Ishikawa (cell line): ENCODE data around the gene MYH7B.

ENCODE experiments used
- EGR1 ChIP-seq: IDR thresholded peaks from 2 replicates; pipeline ENCODE4 v1.6.1; 2012
- EP300 ChIP-seq: IDR thresholded peaks from 2 replicates; pipeline ENCODE4 v1.6.1; 2012; ENCODE audit warnings: borderline replicate concordance
- TAF1 ChIP-seq: IDR thresholded peaks from 2 replicates; pipeline ENCODE4 v1.6.1; 2012; ENCODE audit warnings: low read depth, mild to moderate bottlenecking
- YY1 ChIP-seq: IDR thresholded peaks from 2 replicates; pipeline ENCODE4 v1.6.1; 2012; ENCODE audit warnings: low read depth
- TF ChIP-seq, protein P1 (sequence below): IDR thresholded peaks from 2 replicates; pipeline ENCODE4 v1.6.1; 2012; ENCODE audit warnings: low read depth, mild to moderate bottlenecking
- TF ChIP-seq, protein P2 (sequence below): IDR thresholded peaks from 2 replicates; pipeline ENCODE4 v1.6.1; 2012

DNA sequence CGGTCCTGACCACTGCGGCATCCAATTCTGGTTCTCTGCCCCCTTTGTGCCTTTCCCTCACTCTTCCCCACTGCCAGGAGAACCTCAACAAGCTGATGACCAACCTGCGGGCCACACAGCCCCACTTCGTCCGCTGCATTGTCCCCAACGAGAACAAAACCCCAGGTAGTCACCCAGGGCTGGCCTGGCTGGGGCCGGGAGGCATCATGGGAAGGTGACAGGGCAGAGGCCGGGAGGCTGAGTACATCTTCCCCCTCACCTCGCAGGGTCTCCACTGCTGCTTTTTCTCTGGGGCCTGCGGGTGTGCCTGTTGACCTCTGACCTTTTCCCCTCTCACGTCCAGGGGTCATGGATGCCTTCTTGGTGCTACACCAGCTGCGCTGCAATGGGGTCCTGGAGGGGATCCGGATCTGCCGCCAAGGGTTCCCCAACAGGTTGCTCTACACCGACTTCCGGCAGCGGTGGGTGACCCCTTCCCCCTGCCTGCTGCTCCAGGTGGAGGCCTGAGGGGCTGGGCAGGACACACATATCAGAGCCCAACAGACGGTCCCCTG, 35.1 kb downstream of the MYH7B start:
- TF ChIP-seq EGR1 (no peak), TAF1 (no peak), YY1 (no peak), EP300 (no peak)
- TF ChIP-seq, protein P1, sequence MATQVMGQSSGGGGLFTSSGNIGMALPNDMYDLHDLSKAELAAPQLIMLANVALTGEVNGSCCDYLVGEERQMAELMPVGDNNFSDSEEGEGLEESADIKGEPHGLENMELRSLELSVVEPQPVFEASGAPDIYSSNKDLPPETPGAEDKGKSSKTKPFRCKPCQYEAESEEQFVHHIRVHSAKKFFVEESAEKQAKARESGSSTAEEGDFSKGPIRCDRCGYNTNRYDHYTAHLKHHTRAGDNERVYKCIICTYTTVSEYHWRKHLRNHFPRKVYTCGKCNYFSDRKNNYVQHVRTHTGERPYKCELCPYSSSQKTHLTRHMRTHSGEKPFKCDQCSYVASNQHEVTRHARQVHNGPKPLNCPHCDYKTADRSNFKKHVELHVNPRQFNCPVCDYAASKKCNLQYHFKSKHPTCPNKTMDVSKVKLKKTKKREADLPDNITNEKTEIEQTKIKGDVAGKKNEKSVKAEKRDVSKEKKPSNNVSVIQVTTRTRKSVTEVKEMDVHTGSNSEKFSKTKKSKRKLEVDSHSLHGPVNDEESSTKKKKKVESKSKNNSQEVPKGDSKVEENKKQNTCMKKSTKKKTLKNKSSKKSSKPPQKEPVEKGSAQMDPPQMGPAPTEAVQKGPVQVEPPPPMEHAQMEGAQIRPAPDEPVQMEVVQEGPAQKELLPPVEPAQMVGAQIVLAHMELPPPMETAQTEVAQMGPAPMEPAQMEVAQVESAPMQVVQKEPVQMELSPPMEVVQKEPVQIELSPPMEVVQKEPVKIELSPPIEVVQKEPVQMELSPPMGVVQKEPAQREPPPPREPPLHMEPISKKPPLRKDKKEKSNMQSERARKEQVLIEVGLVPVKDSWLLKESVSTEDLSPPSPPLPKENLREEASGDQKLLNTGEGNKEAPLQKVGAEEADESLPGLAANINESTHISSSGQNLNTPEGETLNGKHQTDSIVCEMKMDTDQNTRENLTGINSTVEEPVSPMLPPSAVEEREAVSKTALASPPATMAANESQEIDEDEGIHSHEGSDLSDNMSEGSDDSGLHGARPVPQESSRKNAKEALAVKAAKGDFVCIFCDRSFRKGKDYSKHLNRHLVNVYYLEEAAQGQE = no peak
- TF ChIP-seq, protein P2, sequence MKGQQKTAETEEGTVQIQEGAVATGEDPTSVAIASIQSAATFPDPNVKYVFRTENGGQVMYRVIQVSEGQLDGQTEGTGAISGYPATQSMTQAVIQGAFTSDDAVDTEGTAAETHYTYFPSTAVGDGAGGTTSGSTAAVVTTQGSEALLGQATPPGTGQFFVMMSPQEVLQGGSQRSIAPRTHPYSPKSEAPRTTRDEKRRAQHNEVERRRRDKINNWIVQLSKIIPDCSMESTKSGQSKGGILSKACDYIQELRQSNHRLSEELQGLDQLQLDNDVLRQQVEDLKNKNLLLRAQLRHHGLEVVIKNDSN = no peak
